OCI-LY7 (cell line): ENCODE results near the gene VPS18.

Experiments
- CTCF ChIP-seq: fragments of 200-600 bp; sonication (generic); conservative IDR thresholded peaks from 2 replicates; pipeline ENCODE4 v1.5.1; 2014; ENCODE audit warnings: mild to moderate bottlenecking, antibody characterized with exemption, low read length, moderate library complexity, mixed read lengths
- EZH2phosphoT487 ChIP-seq: fragments of 200-600 bp; sonication (generic); IDR thresholded peaks from 2 replicates; pipeline ENCODE4 v1.6.1; 2018; ENCODE audit warnings: low read depth, borderline replicate concordance, mild to moderate bottlenecking, mixed run types, antibody characterized with exemption, low read length, moderate library complexity, mixed read lengths

- no peak for TF ChIP-seq CTCF
- TF ChIP-seq EZH2phosphoT487: no peak
Observed at GRCh38 chr15:40911141-40911540, 16.9 kb downstream of the VPS18 start.
